Hepatocyte (in vitro differentiated cells): ENCODE data around the gene MAN1B1.

Experiments used
- EZH2 ChIP-seq: fragments of 200-600 bp; sonication (generic); IDR thresholded peaks from 2 replicates; pipeline ENCODE4 v1.6.1; 2016; ENCODE audit warnings: antibody characterized with exemption, mild to moderate bottlenecking, borderline replicate concordance
- EZH2phosphoT487 ChIP-seq: fragments of 200-600 bp; sonication (generic); IDR thresholded peaks from one replicate; pipeline ENCODE4 v1.6.1; 2018; ENCODE audit warnings: antibody characterized with exemption, mild to moderate bottlenecking, low read depth, moderate library complexity; ENCODE audit not compliant: unreplicated experiment, severe bottlenecking
- TF ChIP-seq, protein P1 (sequence below): fragments of 200-600 bp; sonication (generic); IDR thresholded peaks from 2 replicates; pipeline ENCODE4 v1.5.1; 2016; ENCODE audit warnings: antibody characterized with exemption, mild to moderate bottlenecking; ENCODE audit not compliant: poor library complexity

GRCh38 chr9:137136881-137137607, 50.3 kb downstream of the MAN1B1 start:
- TF ChIP-seq, protein P1, sequence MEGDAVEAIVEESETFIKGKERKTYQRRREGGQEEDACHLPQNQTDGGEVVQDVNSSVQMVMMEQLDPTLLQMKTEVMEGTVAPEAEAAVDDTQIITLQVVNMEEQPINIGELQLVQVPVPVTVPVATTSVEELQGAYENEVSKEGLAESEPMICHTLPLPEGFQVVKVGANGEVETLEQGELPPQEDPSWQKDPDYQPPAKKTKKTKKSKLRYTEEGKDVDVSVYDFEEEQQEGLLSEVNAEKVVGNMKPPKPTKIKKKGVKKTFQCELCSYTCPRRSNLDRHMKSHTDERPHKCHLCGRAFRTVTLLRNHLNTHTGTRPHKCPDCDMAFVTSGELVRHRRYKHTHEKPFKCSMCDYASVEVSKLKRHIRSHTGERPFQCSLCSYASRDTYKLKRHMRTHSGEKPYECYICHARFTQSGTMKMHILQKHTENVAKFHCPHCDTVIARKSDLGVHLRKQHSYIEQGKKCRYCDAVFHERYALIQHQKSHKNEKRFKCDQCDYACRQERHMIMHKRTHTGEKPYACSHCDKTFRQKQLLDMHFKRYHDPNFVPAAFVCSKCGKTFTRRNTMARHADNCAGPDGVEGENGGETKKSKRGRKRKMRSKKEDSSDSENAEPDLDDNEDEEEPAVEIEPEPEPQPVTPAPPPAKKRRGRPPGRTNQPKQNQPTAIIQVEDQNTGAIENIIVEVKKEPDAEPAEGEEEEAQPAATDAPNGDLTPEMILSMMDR, result no peak
- TF ChIP-seq EZH2 (no peak), EZH2phosphoT487 (no peak)
